Measurements from ENCODE around the gene RTRAF.

GRCh38 chr14:52044791-52045522 is 55.6 kb downstream of the RTRAF start:
- no peak for TF ChIP-seq CTCF (conservative IDR thresholded peaks at IDR 0.05)
- TF ChIP-seq ZFX (IDR thresholded peaks at IDR 0.05), result no peak
